Measurements from ENCODE around the gene CXorf49. TPM values are rescaled to one million over a fixed set of nuclear protein-coding genes. Genes with fewer than 3 reads are reported as not detected.

The CXorf49 gene
- total and polyA plus RNA-seq, 9 of the 15 experiments (the other 6 are each of a cell fraction or from before 2014, with no cell fraction given) = not detected

- CTCF ChIA-PET (ENCODE audit: low intra/inter-chr PET ratio) = no interaction called here
- no peak for FAIRE-seq
- TF ChIP-seq ZNF436 (CRISPR knock-in tag; IDR thresholded peaks at IDR 0.05) (no peak), ZBED1 (IDR thresholded peaks at IDR 0.05) (no peak), RB1 (IDR thresholded peaks at IDR 0.05; ENCODE audit: low read depth) (no peak), CTCFL (IDR thresholded peaks at IDR 0.05; ENCODE audit: borderline replicate concordance, insufficient read depth, low read depth, low read length, poor library complexity, severe bottlenecking) (no peak), E2F4 (CRISPR knock-in tag; IDR thresholded peaks at IDR 0.05; ENCODE audit: low read depth) (no peak), POLR2G (IDR thresholded peaks at IDR 0.05; ENCODE audit: low read depth, low read length) (peak; percentile 19; the same call in 1 of the 2 replicates), RHOXF2B (CRISPR knock-in tag; conservative IDR thresholded peaks at IDR 0.05) (no peak), PRDM10 (IDR thresholded peaks at IDR 0.05; ENCODE audit: partially characterized antibody) (no peak), MBD2 (IDR thresholded peaks at IDR 0.05; ENCODE audit: borderline replicate concordance, low read depth) (no peak)
- TF ChIP-seq, protein P1, sequence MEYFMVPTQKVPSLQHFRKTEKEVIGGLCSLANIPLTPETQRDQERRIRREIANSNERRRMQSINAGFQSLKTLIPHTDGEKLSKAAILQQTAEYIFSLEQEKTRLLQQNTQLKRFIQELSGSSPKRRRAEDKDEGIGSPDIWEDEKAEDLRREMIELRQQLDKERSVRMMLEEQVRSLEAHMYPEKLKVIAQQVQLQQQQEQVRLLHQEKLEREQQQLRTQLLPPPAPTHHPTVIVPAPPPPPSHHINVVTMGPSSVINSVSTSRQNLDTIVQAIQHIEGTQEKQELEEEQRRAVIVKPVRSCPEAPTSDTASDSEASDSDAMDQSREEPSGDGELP (CRISPR knock-in tag; IDR thresholded peaks at IDR 0.05; ENCODE audit: borderline replicate concordance) = no peak
- TF ChIP-seq, protein P2, sequence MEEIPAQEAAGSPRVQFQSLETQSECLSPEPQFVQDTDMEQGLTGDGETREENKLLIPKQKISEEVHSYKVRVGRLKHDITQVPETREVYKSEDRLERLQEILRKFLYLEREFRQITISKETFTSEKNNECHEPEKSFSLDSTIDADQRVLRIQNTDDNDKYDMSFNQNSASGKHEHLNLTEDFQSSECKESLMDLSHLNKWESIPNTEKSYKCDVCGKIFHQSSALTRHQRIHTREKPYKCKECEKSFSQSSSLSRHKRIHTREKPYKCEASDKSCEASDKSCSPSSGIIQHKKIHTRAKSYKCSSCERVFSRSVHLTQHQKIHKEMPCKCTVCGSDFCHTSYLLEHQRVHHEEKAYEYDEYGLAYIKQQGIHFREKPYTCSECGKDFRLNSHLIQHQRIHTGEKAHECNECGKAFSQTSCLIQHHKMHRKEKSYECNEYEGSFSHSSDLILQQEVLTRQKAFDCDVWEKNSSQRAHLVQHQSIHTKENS (CRISPR knock-in tag; IDR thresholded peaks at IDR 0.05) = no peak
Measured at GRCh38 chrX:71667328-71668247, 50.5 kb downstream of the CXorf49 start, which contains the start of gene LOC101059915. LOC101059915 (plus strand) TSS chrX:71667546.

More at GRCh38 chrX:71667328-71668247, 50.5 kb downstream of the CXorf49 start, which contains the start of gene LOC101059915:
- Histone ChIP-seq H2AFZ (ENCODE audit: low read depth, low read length) (no peak within 1 kb of the TSS), H3K9me1 (ENCODE audit: control insufficient read depth, insufficient read depth, low read length) (no peaks in the 10 kb centered on the region), H4K20me1 (replicated peaks; ENCODE audit: control insufficient read depth, insufficient read depth, low read length) (no peaks in the 10 kb centered on the region), H3K27me3 (ENCODE audit: control insufficient read depth in 2 of 2, insufficient read depth in 2 of 2, low read length in 2 of 2) (peaks cover 0 to 26% of the 10 kb centered on the region in 2 experiments; a peak in 2 of 5 replicates), H3K9ac (ENCODE audit: insufficient read depth in 1 of 2, low read depth in 2 of 2, low read length in 2 of 2) (no peak within 1 kb of the TSS; a peak in 1 of 4 replicates), H3K9me3 (replicated peaks; ENCODE audit: control insufficient read depth, insufficient read depth, low read depth, low read length) (no peaks in the 10 kb centered on the region), H3K4me1 (replicated peaks in 1 of 2; ENCODE audit: control insufficient read depth in 2 of 2, insufficient read depth in 2 of 2, low read length in 2 of 2) (peaks cover 0 to 16% of the 10 kb centered on the region in 2 experiments; a peak in 3 of 5 replicates), H3K36me3 (ENCODE audit: control insufficient read depth, insufficient read depth, low read length) (no peaks in the 10 kb centered on the region), H3K4me2 (ENCODE audit: insufficient read depth, low read length) (no peak within 1 kb of the TSS), H3K79me2 (ENCODE audit: control insufficient read depth, insufficient read depth, low read length) (no peaks in the 10 kb centered on the region), H3K27ac (ENCODE audit: extremely low read depth, low read depth, low read length) (no peak within 1 kb of the TSS), H3K4me3 (no peak within 1 kb of the TSS)
- intact Hi-C loops (cut with micrococcal nuclease) (no loop called here), in situ Hi-C loops (cut with MboI) (loop anchor here (25.0 kb wide), 1 partner anchor 195 kb away; no protein-coding TSS in a partner anchor)
- ATAC-seq (peak; percentile 11; the same call in 1 of the 3 replicates), DNase-seq (ENCODE audit: extremely low read depth in 1 of 4, low spot score in 3 of 4) (peak in 3 of 4 experiments; percentile 13 to 33 (median 14))
- BruUV-seq (replicated peaks) = no TSS peak
- WGBS (ENCODE audit: insufficient coverage, low coverage, missing lambda C conversion rate) = 28% methylated on average over 17 of the region's 50 CpGs
- POLR2A ChIA-PET = no interaction called here

Measured in K562 (cell line).